Caco-2 (cell line): Measurements from ENCODE around the gene GATA3. TPM values are rescaled to one million over a fixed set of nuclear protein-coding genes. Genes with fewer than 3 reads are reported as not detected.

ENCODE experiments used
- BruUV-seq: library from RNA; stranded (reverse); fragments of 400-500 nt; replicated peaks from 2 replicates; lab custom pipeline; 2021; lab: Mats Ljungman, UMichigan
- CTCF ChIA-PET: fragments of 300-600 bp; sonication (Branson Sonifier 250); formaldehyde crosslinking; loops from one replicate; lab custom pipeline; 2022; ENCODE audit warnings: antibody characterized with exemption; lab: Charles Lee
- POLR2A ChIA-PET: fragments of 300-600 bp; sonication (Branson Sonifier 250); formaldehyde crosslinking; loops from one replicate; lab custom pipeline; 2022; ENCODE audit warnings: antibody characterized with exemption; lab: Charles Lee
- DNase-seq, 2 experiments: peaks; one replicate each; pipeline versions ENCODE4 v3.0.0 to v3.0.0-alpha.2; 2020 to 2022
- H3K27me3 ChIP-seq: replicated peaks from 2 replicates; pipeline ENCODE4 v1.6.0; 2011; ENCODE audit warnings: low read length; ENCODE audit not compliant: control insufficient read depth, insufficient read depth
- H3K36me3 ChIP-seq: 2 replicates; pipeline ENCODE4 v1.5.1; 2011; ENCODE audit warnings: low read length; ENCODE audit not compliant: control insufficient read depth, insufficient read depth
- H3K4me1 ChIP-seq: fragments of 250-450 bp; sonication (Bioruptor Pico); 2 replicates; pipeline ENCODE4 v1.5.1; 2020; ENCODE audit warnings: mild to moderate bottlenecking
- H3K4me3 ChIP-seq: 2 replicates; pipeline ENCODE4 v1.5.1; 2011; ENCODE audit warnings: low read depth, mild to moderate bottlenecking, control low read depth, low read length
- H3K9me3 ChIP-seq: fragments of 250-450 bp; sonication (Bioruptor Pico); 2 replicates; pipeline ENCODE4 v1.5.1; 2020; ENCODE audit warnings: mild to moderate bottlenecking, moderate library complexity
- H3K27ac Mint-ChIP-seq: one replicate; pipeline ENCODE4 v1.8.0; 2022; ENCODE audit warnings: mixed read lengths; ENCODE audit not compliant: unreplicated experiment
- H3K27me3 Mint-ChIP-seq: one replicate; pipeline ENCODE4 v1.8.0; 2022; ENCODE audit warnings: mixed read lengths; ENCODE audit not compliant: insufficient read depth, unreplicated experiment
- H3K36me3 Mint-ChIP-seq: one replicate; pipeline ENCODE4 v1.8.0; 2022; ENCODE audit warnings: mild to moderate bottlenecking, mixed read lengths; ENCODE audit not compliant: insufficient read depth, unreplicated experiment
- H3K4me1 Mint-ChIP-seq: one replicate; pipeline ENCODE4 v1.8.0; 2022; ENCODE audit warnings: low read depth, mixed read lengths; ENCODE audit not compliant: unreplicated experiment
- H3K4me3 Mint-ChIP-seq: one replicate; pipeline ENCODE4 v1.8.0; 2022; ENCODE audit warnings: mild to moderate bottlenecking, moderate library complexity, mixed read lengths; ENCODE audit not compliant: unreplicated experiment
- H3K9me3 Mint-ChIP-seq: one replicate; pipeline ENCODE4 v1.8.0; 2022; ENCODE audit warnings: mixed read lengths; ENCODE audit not compliant: unreplicated experiment
- intact Hi-C: fragments of 100-400 bp; cut with micrococcal nuclease; formaldehyde crosslinking; loops from one replicate; pipeline ENCODE4 v1.10.0; 2022; ENCODE audit not compliant: unreplicated experiment
- total RNA-seq: library from RNA; stranded (reverse); gene quantifications from 2 replicates; pipeline ENCODE4 v1.2.3, GENCODE V29; 2022
- TF ChIP-seq, protein P1 (sequence below), 2 experiments: fragments of 200-600 bp in 1 of 2; IDR thresholded peaks; 1 replicate in 1 of 2; 2 replicates in 1 of 2; pipeline versions ENCODE4 v1.5.1 to v1.8.0; 2011 to 2022; ENCODE audit warnings: antibody characterized with exemption in 1 of 2, control low read depth in 1 of 2, inconsistent platforms in 1 of 2, low read depth in 1 of 2, low read length in 1 of 2, mild to moderate bottlenecking in 1 of 2, moderate library complexity in 1 of 2; ENCODE audit not compliant: insufficient read depth in 1 of 2, severe bottlenecking in 1 of 2, unreplicated experiment in 1 of 2

The GATA3 gene
- total RNA-seq, 1 experiment from 2014 or later: 27.7 TPM

DNA sequence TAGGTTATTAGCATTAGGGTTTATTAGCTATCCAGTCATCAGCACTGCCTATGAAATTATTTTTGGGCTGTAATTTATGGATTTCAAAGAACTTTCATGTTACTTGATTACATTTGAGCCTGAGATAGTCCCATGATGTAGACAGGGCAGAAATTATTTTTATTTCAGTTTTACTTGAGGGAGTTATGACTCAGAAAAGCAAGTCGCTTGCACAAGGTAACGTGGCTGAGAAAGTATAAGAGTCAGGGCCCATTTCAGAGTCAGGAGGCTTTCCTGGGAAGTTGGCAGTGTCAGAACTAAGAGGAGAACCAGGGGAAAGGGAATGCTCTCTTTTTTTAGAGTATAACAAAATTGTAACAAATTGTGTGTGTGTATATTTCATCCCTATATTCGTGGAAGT lies 16.5 kb downstream of the GATA3 start:
- DNase-seq: no peak
- H3K4me3 ChIP-seq: no peak overlapping the region
- TF ChIP-seq, protein P1, sequence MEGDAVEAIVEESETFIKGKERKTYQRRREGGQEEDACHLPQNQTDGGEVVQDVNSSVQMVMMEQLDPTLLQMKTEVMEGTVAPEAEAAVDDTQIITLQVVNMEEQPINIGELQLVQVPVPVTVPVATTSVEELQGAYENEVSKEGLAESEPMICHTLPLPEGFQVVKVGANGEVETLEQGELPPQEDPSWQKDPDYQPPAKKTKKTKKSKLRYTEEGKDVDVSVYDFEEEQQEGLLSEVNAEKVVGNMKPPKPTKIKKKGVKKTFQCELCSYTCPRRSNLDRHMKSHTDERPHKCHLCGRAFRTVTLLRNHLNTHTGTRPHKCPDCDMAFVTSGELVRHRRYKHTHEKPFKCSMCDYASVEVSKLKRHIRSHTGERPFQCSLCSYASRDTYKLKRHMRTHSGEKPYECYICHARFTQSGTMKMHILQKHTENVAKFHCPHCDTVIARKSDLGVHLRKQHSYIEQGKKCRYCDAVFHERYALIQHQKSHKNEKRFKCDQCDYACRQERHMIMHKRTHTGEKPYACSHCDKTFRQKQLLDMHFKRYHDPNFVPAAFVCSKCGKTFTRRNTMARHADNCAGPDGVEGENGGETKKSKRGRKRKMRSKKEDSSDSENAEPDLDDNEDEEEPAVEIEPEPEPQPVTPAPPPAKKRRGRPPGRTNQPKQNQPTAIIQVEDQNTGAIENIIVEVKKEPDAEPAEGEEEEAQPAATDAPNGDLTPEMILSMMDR (IDR thresholded peaks at IDR 0.05; ENCODE audit: insufficient read depth in 1 of 2, low read depth in 1 of 2, low read length in 1 of 2, severe bottlenecking in 1 of 2, unreplicated experiment in 1 of 2): no peak
- ChIA-PET CTCF (no interaction called here), POLR2A (interaction anchor here (0.6 kb wide), 1 partner anchor 17 kb away, joined by 3 read pairs; no protein-coding TSS in a partner anchor)
- H3K36me3 ChIP-seq: peaks cover 12% of the 10 kb centered on the region
- BruUV-seq: no TSS peak
- intact Hi-C loops: no loop called here
- no peaks in the 10 kb centered on the region for H3K27me3 ChIP-seq
- Mint-ChIP-seq H3K27ac (no peak overlapping the region), H3K4me3 (no peak overlapping the region), H3K4me1 (peaks cover 47% of the 10 kb centered on the region), H3K36me3 (peaks cover 95% of the 10 kb centered on the region), H3K27me3 (no peaks in the 10 kb centered on the region), H3K9me3 (no peaks in the 10 kb centered on the region)
- H3K4me1 ChIP-seq: peaks cover 36% of the 10 kb centered on the region
- no peaks in the 10 kb centered on the region for H3K9me3 ChIP-seq

DNA sequence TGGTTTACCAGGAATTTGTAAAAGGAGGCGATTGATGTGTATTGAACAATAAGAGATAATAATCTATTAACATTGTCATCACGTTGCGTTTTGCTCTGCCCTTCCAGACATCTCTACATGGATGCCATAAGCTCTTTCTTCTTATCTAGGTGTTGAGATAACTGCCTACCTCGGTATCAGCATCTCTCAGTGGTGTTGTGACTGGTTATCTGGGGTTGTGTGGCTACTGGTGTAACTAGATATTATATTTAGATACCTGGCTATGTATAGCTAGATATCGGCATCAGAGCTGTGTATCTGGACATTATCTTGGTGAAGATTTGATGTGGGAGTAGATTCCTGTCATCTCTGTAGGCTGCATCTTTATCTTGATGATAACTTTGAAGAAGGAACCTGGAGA lies 17.2 kb downstream of the GATA3 start:
- no peaks in the 10 kb centered on the region for H3K27me3 Mint-ChIP-seq
- intact Hi-C loops: no loop called here

DNA sequence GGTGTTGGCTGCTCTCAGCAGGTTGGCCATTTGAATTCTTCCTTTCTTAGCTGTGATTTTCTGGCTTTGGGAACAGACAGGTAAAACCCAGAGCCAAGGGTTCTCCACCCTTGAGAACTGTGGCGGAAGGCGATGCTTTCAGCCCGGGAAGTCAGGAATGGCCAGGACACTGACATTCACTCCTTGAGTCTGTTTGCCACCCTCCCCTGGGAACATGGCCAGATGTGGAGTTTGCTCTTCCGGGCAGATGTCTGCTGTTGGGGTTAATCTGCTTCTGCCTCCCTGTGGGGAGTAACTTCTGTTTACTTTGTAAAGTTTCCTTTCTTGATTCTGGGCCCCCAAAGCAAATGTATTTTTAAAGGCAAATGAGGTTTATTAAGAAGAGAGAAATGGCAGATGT lies 17.7 kb downstream of the GATA3 start:
- Mint-ChIP-seq H3K9me3 (no peaks in the 10 kb centered on the region), H3K27ac (peak overlapping the region; percentile 28), H3K27me3 (no peaks in the 10 kb centered on the region), H3K4me1 (peaks cover 40% of the 10 kb centered on the region), H3K36me3 (peaks cover 87% of the 10 kb centered on the region), H3K4me3 (no peak overlapping the region)
- intact Hi-C loops: no loop called here
- DNase-seq: no peak
- no peak overlapping the region for H3K4me3 ChIP-seq
- H3K36me3 ChIP-seq: peaks cover 11% of the 10 kb centered on the region
- BruUV-seq: no TSS peak
- CTCF ChIA-PET: no interaction called here
- peaks cover 42% of the 10 kb centered on the region for H3K4me1 ChIP-seq
- H3K9me3 ChIP-seq: no peaks in the 10 kb centered on the region
- no peaks in the 10 kb centered on the region for H3K27me3 ChIP-seq
- POLR2A ChIA-PET: no interaction called here
- TF ChIP-seq, protein P1 (IDR thresholded peaks at IDR 0.05; ENCODE audit: insufficient read depth in 1 of 2, low read depth in 1 of 2, low read length in 1 of 2, severe bottlenecking in 1 of 2, unreplicated experiment in 1 of 2): no peak

More for the DNA sequence above, 17.2 kb downstream of the GATA3 start:
- POLR2A ChIA-PET: interaction anchor here (0.6 kb wide), 1 partner anchor 18 kb away, joined by 3 read pairs; no protein-coding TSS in a partner anchor
- H3K9me3 ChIP-seq: no peaks in the 10 kb centered on the region
- Mint-ChIP-seq H3K9me3 (no peaks in the 10 kb centered on the region), H3K27ac (peak overlapping the region; percentile 19), H3K4me1 (peaks cover 40% of the 10 kb centered on the region), H3K4me3 (no peak overlapping the region), H3K36me3 (peaks cover 93% of the 10 kb centered on the region)
- H3K4me3 ChIP-seq: no peak overlapping the region
- CTCF ChIA-PET: no interaction called here
- H3K36me3 ChIP-seq: peaks cover 12% of the 10 kb centered on the region
- H3K27me3 ChIP-seq: no peaks in the 10 kb centered on the region
- peaks cover 41% of the 10 kb centered on the region for H3K4me1 ChIP-seq
- DNase-seq: no peak
- TF ChIP-seq, protein P1 (IDR thresholded peaks at IDR 0.05; ENCODE audit: insufficient read depth in 1 of 2, low read depth in 1 of 2, low read length in 1 of 2, severe bottlenecking in 1 of 2, unreplicated experiment in 1 of 2): no peak
- BruUV-seq: no TSS peak
